Measurements from ENCODE around the gene FBXL17.

- TF ChIP-seq CTCF (IDR thresholded peaks at IDR 0.05; ENCODE audit: insufficient read depth, low read depth, low read length) (no peak), EZH2 (IDR thresholded peaks at IDR 0.05; ENCODE audit: insufficient read depth, low read length) (no peak)
Observed at GRCh38 chr5:107975568-107975967, 406.3 kb downstream of the FBXL17 start.
